A549 (cell line): ENCODE data around the gene RPS21. TPM values are rescaled to one million over a fixed set of nuclear protein-coding genes. Genes with fewer than 3 reads are reported as not detected.

Source experiments
- ATAC-seq, 2 experiments: fragments of 200-7000 bp in 1 of 2; fragments of >200 bp in 1 of 2; cut with Nextera tagmentation in 1 of 2; cut with Tn5 transposase in 1 of 2; 3 replicates each; pipeline versions ENCODE4 v1.8.0 to v1.9.1; 2018 to 2020; ENCODE audit warnings: mild to moderate bottlenecking in 1 of 2, moderate library complexity in 1 of 2
- CTCF ChIA-PET: fragments of 300-600 bp; sonication (Branson Sonifier 250); formaldehyde crosslinking; extraction: SDS; loops from one replicate; lab custom pipeline; 2021; ENCODE audit warnings: antibody characterized with exemption, inconsistent platforms; lab: Yijun Ruan, JAX
- POLR2A ChIA-PET: fragments of 350-600 bp; formaldehyde crosslinking; extraction: SDS; loops from one replicate; lab custom pipeline; 2021; ENCODE audit warnings: antibody characterized with exemption, inconsistent platforms; lab: Yijun Ruan, JAX
- DNase-seq, 2 experiments: peaks; one replicate each; pipeline versions ENCODE4 v3.0.0 to v3.0.0-alpha.2; 2011 to 2016; ENCODE audit warnings: low read depth in 1 of 2, low spot score in 1 of 2
- FAIRE-seq: peaks from 2 replicates; lab custom pipeline; 2011; peaks lifted over from hg19 to GRCh38; lab: Jason Lieb, UNC
- H3K27ac ChIP-seq, 2 experiments: fragments of >200 bp; sonication (Bioruptor Twin); formaldehyde crosslinking; 3 replicates each; pipeline ENCODE4 v1.5.1; 2016 to 2017
- H3K4me1 ChIP-seq: fragments of >200 bp; sonication (Bioruptor Twin); formaldehyde crosslinking; 3 replicates; pipeline ENCODE4 v1.6.1; 2016
- H3K4me2 ChIP-seq: fragments of >200 bp; sonication (Bioruptor Twin); formaldehyde crosslinking; 3 replicates; pipeline ENCODE4 v1.6.1; 2016
- H3K4me3 ChIP-seq: fragments of >200 bp; sonication (Bioruptor Twin); formaldehyde crosslinking; 3 replicates; pipeline ENCODE4 v1.5.1; 2016
- H3K9me3 ChIP-seq: fragments of >200 bp; sonication (Bioruptor Twin); formaldehyde crosslinking; 3 replicates; pipeline ENCODE4 v1.6.1; 2016
- CEBPB ChIP-seq, 2 experiments: fragments of >200 bp in 1 of 2; sonication (Bioruptor Twin) in 1 of 2; formaldehyde crosslinking in 1 of 2; IDR thresholded peaks; 2 replicates each; pipeline ENCODE4 v1.6.1; 2012 to 2016
- CHD2 ChIP-seq: fragments of 150-350 bp; IDR thresholded peaks from 2 replicates; pipeline ENCODE4 v1.6.1; 2014; ENCODE audit warnings: low read length; ENCODE audit not compliant: partially characterized antibody
- CHD4 ChIP-seq: fragments of 200-600 bp; sonication (generic); IDR thresholded peaks from 2 replicates; pipeline ENCODE4 v1.6.1; 2016; ENCODE audit warnings: antibody characterized with exemption, mild to moderate bottlenecking, borderline replicate concordance
- EP300 ChIP-seq, 2 experiments: fragments of >200 bp; sonication (Bioruptor Twin); formaldehyde crosslinking; IDR thresholded peaks; 2 replicates in 1 of 2; 3 replicates in 1 of 2; pipeline ENCODE4 v1.6.1; 2016 to 2017
- ESRRA ChIP-seq: fragments of 150-350 bp; IDR thresholded peaks from 2 replicates; pipeline ENCODE4 v1.6.1; 2014; ENCODE audit warnings: mild to moderate bottlenecking, low read length, borderline replicate concordance
- FOSB ChIP-seq: fragments of 250-450 bp; sonication (Bioruptor Pico); IDR thresholded peaks from 2 replicates; pipeline ENCODE4 v1.5.0; 2020; ENCODE audit warnings: mild to moderate bottlenecking, moderate library complexity
- FOXS1 ChIP-seq: fragments of 250-450 bp; sonication (Bioruptor Pico); IDR thresholded peaks from 2 replicates; pipeline ENCODE4 v1.5.0; 2020; ENCODE audit warnings: mild to moderate bottlenecking, moderate library complexity
- HDAC2 ChIP-seq: fragments of 200-600 bp; sonication (generic); IDR thresholded peaks from 2 replicates; pipeline ENCODE4 v1.6.1; 2016
- HOXA7 ChIP-seq: fragments of 250-450 bp; sonication (Bioruptor Pico); IDR thresholded peaks from 2 replicates; pipeline ENCODE4 v1.5.0; 2020; ENCODE audit warnings: mild to moderate bottlenecking, moderate library complexity
- HOXB13 ChIP-seq: fragments of 250-450 bp; sonication (Bioruptor Pico); IDR thresholded peaks from 2 replicates; pipeline ENCODE4 v1.5.0; 2020; ENCODE audit warnings: low read depth, mild to moderate bottlenecking, moderate library complexity
- JUN ChIP-seq, 2 experiments: fragments of >200 bp; sonication (Bioruptor Twin); formaldehyde crosslinking; IDR thresholded peaks; 2 replicates in 1 of 2; 3 replicates in 1 of 2; pipeline ENCODE4 v1.6.1; 2016 to 2017
- JUNB ChIP-seq: fragments of >200 bp; sonication (Bioruptor Twin); formaldehyde crosslinking; IDR thresholded peaks from 2 replicates; pipeline ENCODE4 v1.6.1; 2016
- MAZ ChIP-seq: fragments of 150-350 bp; IDR thresholded peaks from 2 replicates; pipeline ENCODE4 v1.6.1; 2014; ENCODE audit warnings: antibody characterized with exemption, low read depth, low read length, borderline replicate concordance
- MYC ChIP-seq: IDR thresholded peaks from 2 replicates; pipeline ENCODE4 v1.6.1; 2012; ENCODE audit warnings: mild to moderate bottlenecking, inconsistent platforms, low read length, improper control_type of control experiment, borderline replicate concordance
- NFE2L2 ChIP-seq: fragments of 150-350 bp; conservative IDR thresholded peaks from 2 replicates; pipeline ENCODE4 v1.6.1; 2014; ENCODE audit warnings: low read length
- PHF8 ChIP-seq: fragments of 200-600 bp; sonication (generic); IDR thresholded peaks from 2 replicates; pipeline ENCODE4 v1.6.1; 2016; ENCODE audit warnings: low read depth, mild to moderate bottlenecking, antibody characterized with exemption, moderate library complexity, borderline replicate concordance
- POLR2A ChIP-seq: IDR thresholded peaks from 2 replicates; pipeline ENCODE4 v1.6.1; 2012; ENCODE audit warnings: mild to moderate bottlenecking, low read length
- RAD21 ChIP-seq, 2 experiments: fragments of >200 bp in 1 of 2; sonication (Bioruptor Twin) in 1 of 2; formaldehyde crosslinking in 1 of 2; IDR thresholded peaks in 1 of 2; conservative IDR thresholded peaks in 1 of 2; 2 replicates in 1 of 2; 3 replicates in 1 of 2; pipeline ENCODE4 v1.6.1; 2012 to 2018; ENCODE audit warnings: inconsistent platforms in 1 of 2
- RARB ChIP-seq: fragments of 250-450 bp; sonication (Bioruptor Pico); IDR thresholded peaks from 2 replicates; pipeline ENCODE4 v1.8.0; 2021; ENCODE audit warnings: mild to moderate bottlenecking, moderate library complexity
- RCOR1 ChIP-seq: fragments of 150-350 bp; IDR thresholded peaks from 2 replicates; pipeline ENCODE4 v1.6.1; 2014; ENCODE audit warnings: antibody characterized with exemption, low read length, low read depth
- RNF2 ChIP-seq: fragments of 200-600 bp; sonication (generic); IDR thresholded peaks from 2 replicates; pipeline ENCODE4 v1.6.1; 2016; ENCODE audit warnings: low read depth, mild to moderate bottlenecking, antibody characterized with exemption, moderate library complexity, borderline replicate concordance
- SREBF2 ChIP-seq: fragments of 450-650 bp; IDR thresholded peaks from 2 replicates; pipeline ENCODE4 v1.6.1; 2014; ENCODE audit warnings: mild to moderate bottlenecking, moderate library complexity
- TFCP2L1 ChIP-seq: fragments of 250-450 bp; sonication (Bioruptor Pico); IDR thresholded peaks from 2 replicates; pipeline ENCODE4 v1.5.0; 2021; ENCODE audit warnings: mild to moderate bottlenecking
- TP53 ChIP-seq: fragments of 250-450 bp; sonication (Bioruptor Pico); IDR thresholded peaks from 2 replicates; pipeline ENCODE4 v1.5.0; 2021; ENCODE audit warnings: mild to moderate bottlenecking, moderate library complexity
- ZFP36 ChIP-seq: fragments of 450-650 bp; IDR thresholded peaks from 2 replicates; pipeline ENCODE4 v1.6.1; 2014; ENCODE audit warnings: borderline replicate concordance; ENCODE audit not compliant: partially characterized antibody
- ZSCAN20 ChIP-seq: fragments of 250-450 bp; sonication (Bioruptor Pico); IDR thresholded peaks from 2 replicates; pipeline ENCODE4 v1.8.0; 2022; ENCODE audit warnings: mild to moderate bottlenecking, moderate library complexity
- WGBS: methylation state at CpG from one replicate; pipeline ENCODE4 v1.1.6; 2017; ENCODE audit errors: missing lambda C conversion rate; 5-methylcytosine and 5-hydroxymethylcytosine counted together
- polyA plus RNA-seq, 4 experiments: library from polyadenylated mRNA; depleted of rRNA in 3 of 4; stranded (reverse); fragments of >200 nt; fragmentation: RNase III in 1 of 4; extraction: RNeasy Plus Mini Kit Qiagen cat#74134 plus additional on column Dnase treatment in 1 of 4; gene quantifications; 2 replicates in 3 of 4; 3 replicates in 1 of 4; pipeline ENCODE4 v1.2.3, GENCODE V29; 2011 to 2017
- TF ChIP-seq, protein P1 (sequence below): fragments of >200 bp; sonication (Bioruptor Twin); formaldehyde crosslinking; IDR thresholded peaks from 3 replicates; pipeline ENCODE4 v1.6.1; 2016
- TF ChIP-seq, protein P2 (sequence below): fragments of >200 bp; sonication (Bioruptor Twin); formaldehyde crosslinking; IDR thresholded peaks from 2 replicates; pipeline ENCODE4 v1.6.1; 2016
- TF ChIP-seq, protein P3 (sequence below): IDR thresholded peaks from 2 replicates; pipeline ENCODE4 v1.6.1; 2012
- TF ChIP-seq, protein P4 (sequence below): fragments of 450-650 bp; IDR thresholded peaks from 2 replicates; pipeline ENCODE4 v1.6.1; 2014; ENCODE audit warnings: antibody characterized with exemption
- TF ChIP-seq, protein P5 (sequence below): IDR thresholded peaks from 2 replicates; pipeline ENCODE4 v1.6.1; 2012
- TF ChIP-seq, protein P6 (sequence below): fragments of 250-450 bp; sonication (Bioruptor Pico); IDR thresholded peaks from 2 replicates; pipeline ENCODE4 v1.5.0; 2021; ENCODE audit warnings: mild to moderate bottlenecking, moderate library complexity, borderline replicate concordance

The RPS21 gene
- polyA plus RNA-seq, 2 of the 4 experiments (the other 2 are of a cell fraction): 2,862 to 4,026 TPM

DNA sequence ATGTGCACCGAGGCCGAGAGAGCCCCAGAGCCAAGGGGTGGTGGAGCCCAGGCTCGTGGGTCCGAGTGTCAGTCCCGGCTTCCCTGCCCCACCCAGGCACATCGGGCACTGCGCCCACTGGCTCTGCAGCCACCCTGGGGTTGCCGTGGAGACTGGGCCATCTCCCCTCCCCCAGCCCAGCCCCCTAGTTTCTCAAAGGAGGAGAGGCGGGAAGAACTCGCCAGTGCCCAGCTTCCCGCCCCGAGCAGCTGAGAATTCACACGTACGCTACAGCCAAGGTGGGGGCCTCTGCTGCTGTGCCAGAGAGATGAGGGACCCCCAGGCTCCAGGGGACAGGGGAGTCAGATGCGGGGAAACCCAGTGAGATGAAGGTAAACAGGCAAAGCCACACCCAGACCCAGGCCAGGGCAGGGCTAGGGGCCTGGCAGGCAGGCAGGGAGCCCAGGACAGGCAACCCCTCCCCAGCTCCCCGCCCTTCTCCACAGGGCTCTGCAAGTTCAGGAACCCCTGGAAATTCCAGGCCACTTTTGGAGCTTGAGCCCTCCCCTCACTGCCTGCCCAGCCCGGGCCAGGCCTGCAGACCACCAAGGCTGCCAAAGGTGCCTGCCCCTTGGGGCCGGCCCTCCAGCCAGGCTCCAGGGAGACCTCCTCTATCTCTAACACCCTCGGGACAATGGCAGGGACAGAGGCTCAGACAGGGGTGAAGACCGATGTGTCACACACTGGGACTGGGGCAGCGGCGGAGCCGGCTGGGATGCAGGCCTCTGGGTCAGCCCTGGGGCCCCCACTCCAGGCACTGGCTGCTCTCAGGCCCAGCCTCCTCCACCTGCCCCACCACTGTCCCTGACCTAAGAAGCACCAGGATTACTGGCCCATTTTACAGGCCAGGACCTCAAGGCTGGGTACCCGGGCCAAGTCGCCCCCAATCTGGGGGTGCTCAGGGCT lies 25.8 kb upstream of the RPS21 start:
- POLR2A ChIA-PET: interaction anchor here (1.0 to 1.4 kb wide), 2 partner anchors 11 to 26 kb away, joined by 3 to 4 read pairs; partner anchors contain the start of gene RPS21
- CTCF ChIA-PET: interaction anchor here (0.6 to 12.6 kb wide), 6 partner anchors 8 to 59 kb away, joined by 3 to 290 read pairs (median 22); partner anchors contain the start of gene ADRM1
- 3% methylated on average over 14 of the region's 25 CpGs for WGBS
- Histone ChIP-seq H3K4me2 (peak overlapping the region; percentile 91), H3K4me3 (peak overlapping the region; percentile 100), H3K27ac (peak overlapping the region; percentile 97 to 99), H3K9me3 (no peaks in the 10 kb centered on the region), H3K4me1 (peaks cover 80% of the 10 kb centered on the region)
- DNase-seq (peak in 1 of 2 experiments; percentile 90), FAIRE-seq (no peak), ATAC-seq (peak; percentile 6 to 39; a peak in 5 of 6 replicates)
- TF ChIP-seq TFCP2L1 (CRISPR knock-in tag) (no peak; the same call in 1 of the 2 replicates), EP300 (IDR thresholded peaks at IDR 0.05) (peak in 1 of 2 experiments; percentile 63; a peak in 1 of 5 replicates), HDAC2 (no peak), ESRRA (no peak), MAZ (no peak; the same call in 1 of the 2 replicates), RARB (CRISPR knock-in tag) (no peak), MYC (no peak), HOXA7 (CRISPR knock-in tag) (peak; percentile 6; the same call in 1 of the 2 replicates), RAD21 (conservative IDR thresholded peaks at IDR 0.05 in 1 of 2, IDR thresholded peaks at IDR 0.05 in 1 of 2) (no peak), ZSCAN20 (no peak), CHD4 (no peak), CEBPB (IDR thresholded peaks at IDR 0.05) (no peak), POLR2A (0 out of 2 replicates have a peak, but pooled peaks have one; percentile 20), NFE2L2 (no peak), FOXS1 (CRISPR knock-in tag) (no peak), FOSB (no peak; the same call in 1 of the 2 replicates), RNF2 (no peak), JUN (IDR thresholded peaks at IDR 0.05) (peak in 1 of 2 experiments; percentile 30; a peak in 3 of 5 replicates), SREBF2 (no peak), CHD2 (no peak), JUNB (no peak), ZFP36 (no peak), TP53 (CRISPR knock-in tag) (no peak), HOXB13 (peak; percentile 42), PHF8 (no peak), RCOR1 (no peak)
- TF ChIP-seq, protein P1, sequence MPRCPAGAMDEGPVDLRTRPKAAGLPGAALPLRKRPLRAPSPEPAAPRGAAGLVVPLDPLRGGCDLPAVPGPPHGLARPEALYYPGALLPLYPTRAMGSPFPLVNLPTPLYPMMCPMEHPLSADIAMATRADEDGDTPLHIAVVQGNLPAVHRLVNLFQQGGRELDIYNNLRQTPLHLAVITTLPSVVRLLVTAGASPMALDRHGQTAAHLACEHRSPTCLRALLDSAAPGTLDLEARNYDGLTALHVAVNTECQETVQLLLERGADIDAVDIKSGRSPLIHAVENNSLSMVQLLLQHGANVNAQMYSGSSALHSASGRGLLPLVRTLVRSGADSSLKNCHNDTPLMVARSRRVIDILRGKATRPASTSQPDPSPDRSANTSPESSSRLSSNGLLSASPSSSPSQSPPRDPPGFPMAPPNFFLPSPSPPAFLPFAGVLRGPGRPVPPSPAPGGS: no peak; the same call in 2 of the 3 replicates
- TF ChIP-seq, protein P2, sequence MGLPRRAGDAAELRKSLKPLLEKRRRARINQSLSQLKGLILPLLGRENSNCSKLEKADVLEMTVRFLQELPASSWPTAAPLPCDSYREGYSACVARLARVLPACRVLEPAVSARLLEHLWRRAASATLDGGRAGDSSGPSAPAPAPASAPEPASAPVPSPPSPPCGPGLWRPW: no peak
- TF ChIP-seq, protein P3, sequence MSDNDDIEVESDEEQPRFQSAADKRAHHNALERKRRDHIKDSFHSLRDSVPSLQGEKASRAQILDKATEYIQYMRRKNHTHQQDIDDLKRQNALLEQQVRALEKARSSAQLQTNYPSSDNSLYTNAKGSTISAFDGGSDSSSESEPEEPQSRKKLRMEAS: peak; percentile 77; the same call in 1 of the 2 replicates
- TF ChIP-seq, protein P4, sequence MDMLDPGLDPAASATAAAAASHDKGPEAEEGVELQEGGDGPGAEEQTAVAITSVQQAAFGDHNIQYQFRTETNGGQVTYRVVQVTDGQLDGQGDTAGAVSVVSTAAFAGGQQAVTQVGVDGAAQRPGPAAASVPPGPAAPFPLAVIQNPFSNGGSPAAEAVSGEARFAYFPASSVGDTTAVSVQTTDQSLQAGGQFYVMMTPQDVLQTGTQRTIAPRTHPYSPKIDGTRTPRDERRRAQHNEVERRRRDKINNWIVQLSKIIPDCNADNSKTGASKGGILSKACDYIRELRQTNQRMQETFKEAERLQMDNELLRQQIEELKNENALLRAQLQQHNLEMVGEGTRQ: no peak
- TF ChIP-seq, protein P5, sequence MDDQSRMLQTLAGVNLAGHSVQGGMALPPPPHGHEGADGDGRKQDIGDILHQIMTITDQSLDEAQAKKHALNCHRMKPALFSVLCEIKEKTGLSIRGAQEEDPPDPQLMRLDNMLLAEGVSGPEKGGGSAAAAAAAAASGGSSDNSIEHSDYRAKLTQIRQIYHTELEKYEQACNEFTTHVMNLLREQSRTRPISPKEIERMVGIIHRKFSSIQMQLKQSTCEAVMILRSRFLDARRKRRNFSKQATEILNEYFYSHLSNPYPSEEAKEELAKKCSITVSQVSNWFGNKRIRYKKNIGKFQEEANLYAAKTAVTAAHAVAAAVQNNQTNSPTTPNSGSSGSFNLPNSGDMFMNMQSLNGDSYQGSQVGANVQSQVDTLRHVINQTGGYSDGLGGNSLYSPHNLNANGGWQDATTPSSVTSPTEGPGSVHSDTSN: no peak; the same call in 1 of the 2 replicates
- TF ChIP-seq, protein P6, sequence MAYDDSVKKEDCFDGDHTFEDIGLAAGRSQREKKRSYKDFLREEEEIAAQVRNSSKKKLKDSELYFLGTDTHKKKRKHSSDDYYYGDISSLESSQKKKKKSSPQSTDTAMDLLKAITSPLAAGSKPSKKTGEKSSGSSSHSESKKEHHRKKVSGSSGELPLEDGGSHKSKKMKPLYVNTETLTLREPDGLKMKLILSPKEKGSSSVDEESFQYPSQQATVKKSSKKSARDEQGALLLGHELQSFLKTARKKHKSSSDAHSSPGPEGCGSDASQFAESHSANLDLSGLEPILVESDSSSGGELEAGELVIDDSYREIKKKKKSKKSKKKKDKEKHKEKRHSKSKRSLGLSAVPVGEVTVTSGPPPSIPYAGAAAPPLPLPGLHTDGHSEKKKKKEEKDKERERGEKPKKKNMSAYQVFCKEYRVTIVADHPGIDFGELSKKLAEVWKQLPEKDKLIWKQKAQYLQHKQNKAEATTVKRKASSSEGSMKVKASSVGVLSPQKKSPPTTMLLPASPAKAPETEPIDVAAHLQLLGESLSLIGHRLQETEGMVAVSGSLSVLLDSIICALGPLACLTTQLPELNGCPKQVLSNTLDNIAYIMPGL (CRISPR knock-in tag): no peak
